MCF 10A (cell line): ENCODE data around the gene STPG1. TPM values are rescaled to one million over a fixed set of nuclear protein-coding genes. Genes with fewer than 3 reads are reported as not detected.

Source experiments
- BruUV-seq: library from RNA; stranded (reverse); fragments of 400-500 nt; replicated peaks from 2 replicates; lab custom pipeline; 2021; lab: Mats Ljungman, UMichigan
- CTCF ChIA-PET: fragments of 300-600 bp; sonication (Branson Sonifier 250); formaldehyde crosslinking; extraction: SDS; loops from one replicate; lab custom pipeline; 2021; ENCODE audit warnings: antibody characterized with exemption, inconsistent platforms; lab: Yijun Ruan, JAX
- POLR2A ChIA-PET: fragments of 300-600, 350-650 bp; sonication (Branson Sonifier 250); formaldehyde crosslinking; extraction: SDS; loops from one replicate; lab custom pipeline; 2020; ENCODE audit warnings: antibody characterized with exemption, inconsistent platforms; lab: Yijun Ruan, JAX
- DNase-seq: peaks from one replicate; pipeline ENCODE4 v3.0.0-alpha.2; 2018; ENCODE audit not compliant: unreplicated experiment
- H3K27ac Mint-ChIP-seq: one replicate; pipeline ENCODE4 v1.8.0; 2022; ENCODE audit warnings: mild to moderate bottlenecking, low read depth, mixed read lengths; ENCODE audit not compliant: unreplicated experiment
- H3K27me3 Mint-ChIP-seq: one replicate; pipeline ENCODE4 v1.8.0; 2022; ENCODE audit warnings: mixed read lengths; ENCODE audit not compliant: insufficient read depth, unreplicated experiment
- H3K36me3 Mint-ChIP-seq: one replicate; pipeline ENCODE4 v1.8.0; 2022; ENCODE audit warnings: mild to moderate bottlenecking, moderate library complexity, mixed read lengths; ENCODE audit not compliant: insufficient read depth, unreplicated experiment
- H3K4me1 Mint-ChIP-seq: one replicate; pipeline ENCODE4 v1.8.0; 2022; ENCODE audit warnings: mixed read lengths; ENCODE audit not compliant: insufficient read depth, unreplicated experiment
- H3K4me3 Mint-ChIP-seq: one replicate; pipeline ENCODE4 v1.8.0; 2022; ENCODE audit warnings: mild to moderate bottlenecking, moderate library complexity, mixed read lengths; ENCODE audit not compliant: unreplicated experiment
- H3K9me3 Mint-ChIP-seq: one replicate; pipeline ENCODE4 v1.8.0; 2022; ENCODE audit warnings: mixed read lengths; ENCODE audit not compliant: unreplicated experiment
- intact Hi-C: fragments of 100-400 bp; cut with micrococcal nuclease; formaldehyde crosslinking; loops from 2 replicates; pipeline ENCODE4 v1.14.1; 2022
- total RNA-seq: library from RNA; stranded (reverse); gene quantifications from 2 replicates; pipeline ENCODE4 v1.2.3, GENCODE V29; 2022
- TF ChIP-seq, protein P1 (sequence below): fragments of 200-600 bp; IDR thresholded peaks from one replicate; pipeline ENCODE4 v1.8.0; 2022; ENCODE audit warnings: antibody characterized with exemption, mild to moderate bottlenecking; ENCODE audit not compliant: unreplicated experiment

Gene STPG1
- total RNA-seq, 1 experiment from 2014 or later, result 19.7 TPM

GRCh38 chr1:24319962-24320361 is 93.6 kb downstream of the STPG1 start:
- Mint-ChIP-seq H3K9me3 (no peaks in the 10 kb centered on the region), H3K36me3 (no peaks in the 10 kb centered on the region), H3K27me3 (no peaks in the 10 kb centered on the region), H3K4me1 (peaks cover 73% of the 10 kb centered on the region), H3K4me3 (peak overlapping the region; percentile 74), H3K27ac (peak overlapping the region; percentile 90)
- intact Hi-C loops, result loop anchor here (2.0 to 5.0 kb wide), 2 partner anchors 25 to 38 kb away; no protein-coding TSS in a partner anchor
- ChIA-PET POLR2A (interaction anchor here (0.9 to 12.4 kb wide), 22 partner anchors 10 to 360 kb away, joined by 3 to 400 read pairs (median 10); partner anchors contain the start of genes NIPAL3 and PNRC2), CTCF (interaction anchor here (0.6 to 7.7 kb wide), 8 partner anchors 26 to 365 kb away, joined by 3 to 77 read pairs (median 4); no protein-coding TSS in a partner anchor)
- TF ChIP-seq, protein P1, sequence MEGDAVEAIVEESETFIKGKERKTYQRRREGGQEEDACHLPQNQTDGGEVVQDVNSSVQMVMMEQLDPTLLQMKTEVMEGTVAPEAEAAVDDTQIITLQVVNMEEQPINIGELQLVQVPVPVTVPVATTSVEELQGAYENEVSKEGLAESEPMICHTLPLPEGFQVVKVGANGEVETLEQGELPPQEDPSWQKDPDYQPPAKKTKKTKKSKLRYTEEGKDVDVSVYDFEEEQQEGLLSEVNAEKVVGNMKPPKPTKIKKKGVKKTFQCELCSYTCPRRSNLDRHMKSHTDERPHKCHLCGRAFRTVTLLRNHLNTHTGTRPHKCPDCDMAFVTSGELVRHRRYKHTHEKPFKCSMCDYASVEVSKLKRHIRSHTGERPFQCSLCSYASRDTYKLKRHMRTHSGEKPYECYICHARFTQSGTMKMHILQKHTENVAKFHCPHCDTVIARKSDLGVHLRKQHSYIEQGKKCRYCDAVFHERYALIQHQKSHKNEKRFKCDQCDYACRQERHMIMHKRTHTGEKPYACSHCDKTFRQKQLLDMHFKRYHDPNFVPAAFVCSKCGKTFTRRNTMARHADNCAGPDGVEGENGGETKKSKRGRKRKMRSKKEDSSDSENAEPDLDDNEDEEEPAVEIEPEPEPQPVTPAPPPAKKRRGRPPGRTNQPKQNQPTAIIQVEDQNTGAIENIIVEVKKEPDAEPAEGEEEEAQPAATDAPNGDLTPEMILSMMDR, result no peak
- no peak for DNase-seq
- TSS peak; percentile 52 for BruUV-seq

GRCh38 chr1:24319312-24319863 is 94.2 kb downstream of the STPG1 start, which contains the start of gene GRHL3:
GRHL3 (plus strand) TSS chr1:24319357; CDS start chr1:24319552, 195 bp downstream.
- Mint-ChIP-seq H3K27me3 (no peaks in the 10 kb centered on the region), H3K27ac (peak within 1 kb of the TSS; percentile 90), H3K4me3 (peak within 1 kb of the TSS; percentile 74), H3K9me3 (no peaks in the 10 kb centered on the region), H3K36me3 (no peaks in the 10 kb centered on the region), H3K4me1 (peaks cover 73% of the 10 kb centered on the region)
- BruUV-seq, result no TSS peak
- peak; percentile 93 for DNase-seq
- intact Hi-C loops, result loop anchor here (5.0 kb wide), 1 partner anchor 37 kb away; no protein-coding TSS in a partner anchor
- TF ChIP-seq, protein P1, result no peak
- POLR2A ChIA-PET, result interaction anchor here (0.9 to 12.4 kb wide), 22 partner anchors 10 to 360 kb away, joined by 3 to 400 read pairs (median 10); partner anchors contain the start of genes NIPAL3 and PNRC2
- CTCF ChIA-PET, result interaction anchor here (0.6 to 7.7 kb wide), 6 partner anchors 25 to 364 kb away, joined by 3 to 77 read pairs (median 12); no protein-coding TSS in a partner anchor

DNA sequence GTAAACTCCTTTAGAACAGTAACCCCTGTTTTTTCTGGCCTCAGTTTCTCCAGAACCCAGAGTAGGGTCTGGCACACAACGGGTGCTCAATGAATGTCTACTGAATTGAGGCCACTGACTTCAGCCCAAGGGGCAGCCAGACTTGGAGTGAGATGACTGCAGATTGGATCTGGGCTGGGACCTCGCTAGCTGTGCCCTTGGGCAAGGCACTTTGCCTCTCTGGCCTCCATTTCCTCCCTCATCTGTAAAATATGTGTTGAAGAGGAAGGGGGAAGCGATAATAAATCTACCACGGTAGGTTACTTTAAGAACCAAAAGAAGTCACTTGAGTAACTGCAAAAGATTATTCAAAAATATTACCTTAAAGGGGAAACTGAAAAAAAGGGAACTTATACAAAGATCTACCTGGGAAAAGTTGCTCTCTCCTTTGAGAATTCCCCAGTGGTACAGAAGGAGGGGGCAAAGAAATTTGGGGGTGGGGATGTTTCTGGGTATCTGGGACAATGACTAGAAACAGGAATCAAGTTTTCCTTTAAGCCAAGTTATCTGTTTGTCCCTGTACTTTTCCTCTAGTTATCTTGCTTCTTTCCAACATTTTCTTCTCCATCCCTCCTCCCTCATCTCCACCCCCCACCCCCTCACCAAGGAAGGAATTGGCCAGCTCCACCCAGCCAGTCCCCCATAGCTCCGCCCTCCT is 94.8 kb downstream of the STPG1 start:
- Mint-ChIP-seq H3K27me3 (no peaks in the 10 kb centered on the region), H3K36me3 (no peaks in the 10 kb centered on the region), H3K4me3 (peak overlapping the region; percentile 74), H3K27ac (peak overlapping the region; percentile 90), H3K4me1 (peaks cover 71% of the 10 kb centered on the region), H3K9me3 (no peaks in the 10 kb centered on the region)
- no peak for DNase-seq
- ChIA-PET POLR2A (interaction anchor here (0.8 to 12.4 kb wide), 23 partner anchors 10 to 117 kb away, joined by 3 to 400 read pairs (median 9); partner anchors contain the start of gene NIPAL3), CTCF (interaction anchor here (0.5 to 7.7 kb wide), 8 partner anchors 21 to 120 kb away, joined by 3 to 77 read pairs (median 4); no protein-coding TSS in a partner anchor)
- TF ChIP-seq, protein P1, result no peak
- no TSS peak for BruUV-seq
- intact Hi-C loops, result loop anchor here (5.0 kb wide), 1 partner anchor 36 kb away; no protein-coding TSS in a partner anchor
